GM21825 (cell line): ENCODE measurements around the gene CDH3.

ENCODE experiments used
- ATAC-seq: cut with Tn5 transposase; IDR thresholded peaks from one replicate; pipeline ENCODE4 v1.9.1; 2021; ENCODE audit warnings: mild to moderate bottlenecking, moderate library complexity; ENCODE audit not compliant: unreplicated experiment

CDH3 gene

DNA sequence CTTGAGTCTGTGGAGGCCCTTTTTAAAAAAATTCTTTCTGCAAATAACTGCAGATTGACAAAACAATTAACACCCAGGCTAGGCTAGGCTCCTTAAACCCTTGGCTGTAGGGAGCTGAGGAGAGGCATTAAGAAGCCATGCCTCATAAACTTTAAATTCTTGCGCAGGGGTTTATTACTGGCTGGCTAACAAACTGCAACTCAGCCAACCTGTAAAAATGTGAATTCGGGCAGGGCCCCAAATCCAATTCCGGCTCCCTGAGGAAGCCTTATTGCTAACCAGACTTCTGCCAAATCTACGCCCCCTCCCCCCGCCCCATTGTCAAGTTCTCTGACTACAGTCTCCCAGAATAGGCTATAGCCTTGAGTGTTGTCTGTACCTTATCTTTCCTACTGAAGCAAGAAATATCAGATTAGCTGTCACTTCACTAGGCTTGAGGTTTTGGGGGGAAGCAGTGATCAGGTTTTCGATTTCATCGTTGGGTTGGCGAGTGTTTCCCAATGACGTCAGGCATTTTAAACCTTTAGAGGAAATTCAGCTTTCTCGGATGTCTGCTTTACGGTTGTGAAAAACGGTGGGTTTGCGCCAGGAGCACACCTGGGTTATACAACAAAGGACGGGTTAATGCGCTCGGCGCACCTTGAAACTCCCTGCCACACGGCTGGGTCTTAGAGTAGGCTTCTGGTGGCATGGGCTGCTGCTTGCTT is 2.0 kb downstream of the CDH3 start:
- no peak for ATAC-seq

DNA sequence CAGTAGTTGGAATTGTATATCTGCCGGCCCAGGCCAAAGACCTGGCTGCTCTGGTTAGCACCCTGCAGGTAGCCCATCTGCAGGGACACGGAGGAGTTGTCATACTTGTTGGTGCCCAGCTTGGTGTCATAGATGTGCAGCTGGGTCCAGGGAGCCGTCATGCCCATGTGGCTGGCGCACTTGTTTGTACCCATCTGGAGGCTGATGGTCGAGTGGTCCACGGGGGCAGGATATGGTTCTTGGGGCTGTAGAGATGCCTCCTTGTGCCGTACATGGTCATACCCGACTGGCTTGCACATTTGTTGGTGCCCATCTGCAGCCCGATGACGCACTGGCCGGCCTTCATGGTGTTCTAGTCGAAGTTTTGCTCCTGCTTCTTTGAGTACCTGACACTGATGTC is 6.0 kb downstream of the CDH3 start:
- ATAC-seq = no peak

DNA sequence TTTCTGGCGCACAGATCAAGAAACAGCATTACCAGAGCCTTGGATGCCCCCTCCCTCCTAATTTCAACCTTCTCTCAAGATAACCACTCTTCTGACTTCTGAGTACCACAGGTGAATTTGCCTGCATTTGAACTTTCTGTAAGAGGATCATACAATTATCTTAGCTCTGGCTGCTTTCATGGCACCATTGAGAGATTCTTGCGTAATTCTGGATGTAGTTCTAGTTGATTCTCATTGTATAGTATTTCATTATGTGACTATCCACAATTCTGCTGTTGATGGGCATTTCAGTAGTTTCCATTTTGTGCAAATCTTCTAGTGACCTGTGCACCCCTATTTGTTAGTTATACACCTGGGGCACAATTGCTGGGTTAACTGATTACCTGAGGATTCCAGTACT is 7.5 kb downstream of the CDH3 start:
- no peak for ATAC-seq

DNA sequence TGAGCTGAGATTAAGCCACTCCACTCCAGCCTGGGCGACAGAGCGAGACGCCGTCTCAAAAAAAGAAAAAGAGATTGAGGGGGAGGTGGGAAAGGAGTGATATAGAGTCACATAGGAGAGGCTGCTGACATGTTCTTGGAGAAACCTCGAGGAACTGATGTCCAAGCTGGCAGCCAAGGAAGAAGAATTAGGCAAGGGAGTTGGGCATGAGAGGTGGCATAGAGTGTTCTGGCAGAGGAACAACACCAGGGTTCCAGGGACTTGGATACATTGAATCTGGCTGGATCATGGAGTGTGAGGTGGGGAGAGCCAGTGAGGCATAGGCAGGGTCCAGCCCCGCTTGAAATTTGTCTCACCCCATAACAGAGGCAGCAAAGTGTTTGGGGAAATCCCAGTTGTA is 10.7 kb downstream of the CDH3 start:
- no peak for ATAC-seq

DNA sequence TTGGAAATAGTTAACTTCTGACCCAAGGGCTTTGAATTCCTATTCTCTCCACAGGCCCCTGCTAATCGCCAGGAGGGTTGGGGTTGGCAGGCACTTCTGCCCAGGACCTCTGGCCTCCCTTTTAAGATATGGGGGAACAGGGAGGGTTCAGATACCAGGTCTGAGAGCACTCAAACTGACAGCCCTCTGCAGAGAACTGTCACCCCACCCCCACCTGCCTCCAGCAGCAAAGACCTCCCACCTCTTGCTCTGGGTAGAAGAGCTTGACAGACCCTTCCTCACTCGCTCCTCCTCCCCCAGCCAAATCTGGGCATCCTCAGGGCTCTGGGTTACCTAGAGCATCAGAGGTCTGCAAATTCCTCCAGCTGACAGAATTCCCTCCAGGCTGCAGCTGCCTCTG is 11.6 kb downstream of the CDH3 start:
- no peak for ATAC-seq

DNA sequence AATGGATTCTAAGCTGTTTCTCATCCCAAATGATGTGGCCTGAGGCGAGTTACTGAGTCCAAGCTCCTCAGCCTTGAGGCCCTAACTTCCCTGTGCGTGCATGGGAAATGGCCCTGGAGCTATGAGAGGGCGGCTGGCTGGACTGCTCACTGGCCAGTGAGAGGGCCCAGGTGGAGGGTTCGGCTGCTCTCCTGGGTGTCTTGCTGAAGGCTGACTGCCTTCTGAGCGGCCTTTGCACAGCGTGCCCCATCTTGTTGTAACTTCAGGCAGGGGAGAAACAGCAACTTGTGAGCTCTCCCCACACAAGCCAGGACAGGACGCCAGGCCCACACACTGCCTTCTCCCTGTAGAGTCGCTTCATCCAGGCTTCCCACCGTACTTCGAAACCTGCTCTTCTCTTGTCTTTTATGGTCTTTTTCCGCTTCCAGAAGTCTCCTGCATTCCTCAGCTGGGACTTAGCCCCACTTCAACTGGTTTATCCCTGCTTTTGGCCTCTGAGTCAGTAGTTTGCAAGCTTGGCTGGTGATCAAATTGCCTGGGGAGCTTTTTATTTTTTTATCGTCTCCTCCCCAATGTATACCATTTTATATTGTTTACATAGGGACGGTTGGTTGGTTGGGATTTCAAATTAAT is 13.3 kb downstream of the CDH3 start:
- no peak for ATAC-seq

DNA sequence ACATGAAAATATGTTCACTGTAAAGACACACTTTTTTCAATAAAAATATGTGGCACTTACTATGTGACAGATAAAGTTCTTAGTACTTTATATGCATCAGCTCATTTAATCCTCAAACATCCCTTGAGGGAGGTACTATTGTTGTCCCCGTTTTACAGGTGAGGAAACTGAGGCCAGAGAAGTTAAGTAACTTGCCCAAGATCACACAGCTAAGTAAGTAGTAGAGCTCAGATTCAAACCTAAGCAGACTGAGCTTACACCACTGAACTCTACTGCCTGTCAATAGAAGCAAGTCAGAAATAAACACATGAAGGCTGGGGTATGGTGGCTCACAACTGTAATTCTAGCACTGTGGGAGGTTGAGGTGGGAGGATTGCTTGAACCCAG is 13.9 kb downstream of the CDH3 start:
- no peak for ATAC-seq

DNA sequence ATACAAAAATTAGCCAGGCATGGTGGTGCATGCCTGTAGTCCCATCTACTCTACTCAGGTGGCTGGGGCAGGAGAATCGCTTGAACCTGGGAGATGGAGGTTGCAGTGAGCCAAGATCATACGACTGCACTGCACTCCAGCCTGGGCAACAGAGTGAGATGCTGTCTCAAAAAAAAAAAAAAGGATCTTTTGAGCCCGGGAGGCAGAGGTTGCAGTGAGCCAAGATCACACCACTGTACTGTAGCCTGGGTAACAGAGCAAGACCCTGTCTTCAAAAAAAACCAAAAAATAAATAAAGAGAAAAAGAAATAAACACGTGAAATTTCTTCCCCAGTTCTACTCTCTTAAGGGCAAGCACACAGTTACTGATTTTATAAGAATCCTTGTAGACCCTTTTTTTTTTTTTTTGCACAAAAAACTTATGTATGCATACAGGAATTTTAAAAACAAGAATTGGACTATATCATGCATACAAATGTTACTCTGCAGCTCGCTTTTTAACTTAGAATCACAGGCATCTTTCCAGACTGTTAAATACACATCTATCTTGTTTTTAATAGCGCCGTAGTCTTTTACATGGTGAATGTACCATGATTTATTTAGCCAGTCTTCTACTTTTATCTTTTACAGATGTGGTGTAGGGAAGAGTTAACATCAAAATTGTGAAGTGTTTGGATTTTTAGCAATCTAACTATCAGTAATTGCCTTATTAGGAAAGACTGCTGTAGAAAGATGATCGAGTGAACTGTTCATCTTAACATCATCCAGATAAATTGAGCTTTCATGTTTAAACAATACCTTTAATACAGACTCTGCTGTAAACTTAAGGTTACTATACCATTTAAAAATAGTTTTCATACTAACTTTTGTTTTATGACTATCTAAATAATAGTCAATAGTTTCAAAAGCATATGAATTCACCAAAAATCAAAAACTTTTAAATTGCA is 14.6 kb downstream of the CDH3 start:
- no peak for ATAC-seq

DNA sequence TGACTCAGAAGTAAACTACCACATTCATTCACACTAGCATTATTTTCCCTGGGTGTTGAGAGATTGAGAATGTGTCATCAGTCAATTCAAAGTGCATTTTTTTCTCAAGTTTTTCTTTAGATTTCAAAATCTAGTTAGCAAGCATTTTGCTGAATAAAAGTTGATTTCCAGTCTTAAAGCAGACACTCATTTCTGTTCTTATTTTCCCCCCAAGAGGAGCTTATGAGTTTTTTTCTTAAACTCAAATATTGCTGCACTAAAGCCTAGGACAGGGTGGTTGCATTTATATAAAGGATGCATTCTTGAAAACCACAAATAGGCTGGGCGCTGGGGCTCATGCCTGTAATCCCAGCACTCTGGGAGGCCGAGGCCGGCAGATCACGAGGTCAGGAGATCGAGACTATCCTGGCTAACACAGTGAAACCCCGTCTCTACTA is 15.3 kb downstream of the CDH3 start:
- no peak for ATAC-seq

DNA sequence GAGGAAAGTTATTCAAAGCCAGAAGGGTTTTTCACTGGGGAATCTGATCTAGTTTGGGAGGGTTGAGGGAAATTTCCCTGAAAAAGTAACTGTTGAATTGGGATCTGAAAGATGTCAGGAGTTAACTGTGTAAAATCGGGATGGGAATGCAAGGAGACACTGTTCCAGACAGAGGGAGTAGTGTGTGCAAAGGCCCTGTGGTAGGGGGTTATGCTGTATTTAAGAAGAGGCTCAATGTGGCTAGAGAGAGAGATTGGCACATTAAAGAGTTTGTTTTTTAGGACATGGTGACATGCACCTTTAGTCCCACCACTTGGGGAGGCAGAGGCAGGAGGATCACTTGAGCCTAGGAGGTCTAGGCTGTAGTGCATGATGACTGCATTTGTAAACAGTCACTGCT is 16.9 kb downstream of the CDH3 start:
- no peak for ATAC-seq

DNA sequence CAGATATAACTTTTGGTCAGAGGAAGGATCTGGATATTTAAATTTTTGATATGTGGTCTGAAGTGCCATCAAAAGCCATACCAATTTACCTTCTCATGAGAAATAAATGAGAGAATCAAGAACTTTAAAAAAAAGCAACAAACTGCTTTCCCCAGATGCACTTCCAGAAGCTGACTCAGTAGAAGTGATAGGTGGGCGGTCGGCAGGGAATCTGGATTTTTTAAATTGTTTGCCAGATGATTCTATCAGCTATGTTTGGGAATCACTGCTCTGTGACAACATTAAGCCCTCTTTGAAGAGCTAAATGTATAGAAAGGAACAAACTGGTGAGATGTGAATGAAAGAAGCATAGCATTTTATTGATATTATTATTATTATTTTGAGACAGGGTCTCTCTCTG is 19.2 kb downstream of the CDH3 start:
- ATAC-seq = no peak

DNA sequence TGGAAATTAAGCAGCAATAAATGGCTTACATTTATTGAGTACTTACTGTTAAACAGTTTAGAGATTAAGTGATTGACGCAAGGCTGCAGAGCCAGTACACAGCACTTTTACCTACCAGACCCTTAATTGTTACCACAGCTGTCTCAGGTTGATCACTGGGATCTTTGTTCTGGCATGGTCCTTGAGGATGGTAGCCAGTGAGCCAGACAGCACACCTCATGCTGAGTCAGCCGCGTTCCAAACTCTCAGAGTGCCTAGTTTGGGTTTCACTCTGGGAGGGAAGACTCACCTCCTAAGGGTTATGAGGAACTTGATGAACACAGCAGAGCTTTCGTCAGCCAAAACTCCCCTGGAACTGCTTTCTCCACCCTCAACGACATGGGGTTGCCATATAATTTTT is 20.4 kb downstream of the CDH3 start:
- ATAC-seq = no peak

DNA sequence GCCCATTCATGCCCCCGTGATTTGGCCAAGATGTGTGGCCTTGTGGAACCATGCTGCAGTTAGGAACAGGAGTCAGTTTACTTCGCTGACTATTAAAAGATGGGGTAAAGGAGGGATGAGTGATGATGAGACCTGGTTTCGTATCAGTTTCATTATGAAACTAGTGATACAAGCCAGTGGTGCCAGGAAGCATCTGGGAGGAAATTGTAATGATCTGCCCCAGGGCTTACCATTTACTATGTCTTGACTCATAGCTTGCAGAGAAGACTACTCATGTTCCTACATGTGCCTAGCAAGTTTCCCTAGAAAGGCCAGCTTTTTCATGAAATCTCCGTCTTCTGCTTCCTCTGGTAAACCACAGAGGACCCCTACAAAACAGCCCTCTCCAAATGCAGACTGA is 23.2 kb downstream of the CDH3 start:
- ATAC-seq = no peak

DNA sequence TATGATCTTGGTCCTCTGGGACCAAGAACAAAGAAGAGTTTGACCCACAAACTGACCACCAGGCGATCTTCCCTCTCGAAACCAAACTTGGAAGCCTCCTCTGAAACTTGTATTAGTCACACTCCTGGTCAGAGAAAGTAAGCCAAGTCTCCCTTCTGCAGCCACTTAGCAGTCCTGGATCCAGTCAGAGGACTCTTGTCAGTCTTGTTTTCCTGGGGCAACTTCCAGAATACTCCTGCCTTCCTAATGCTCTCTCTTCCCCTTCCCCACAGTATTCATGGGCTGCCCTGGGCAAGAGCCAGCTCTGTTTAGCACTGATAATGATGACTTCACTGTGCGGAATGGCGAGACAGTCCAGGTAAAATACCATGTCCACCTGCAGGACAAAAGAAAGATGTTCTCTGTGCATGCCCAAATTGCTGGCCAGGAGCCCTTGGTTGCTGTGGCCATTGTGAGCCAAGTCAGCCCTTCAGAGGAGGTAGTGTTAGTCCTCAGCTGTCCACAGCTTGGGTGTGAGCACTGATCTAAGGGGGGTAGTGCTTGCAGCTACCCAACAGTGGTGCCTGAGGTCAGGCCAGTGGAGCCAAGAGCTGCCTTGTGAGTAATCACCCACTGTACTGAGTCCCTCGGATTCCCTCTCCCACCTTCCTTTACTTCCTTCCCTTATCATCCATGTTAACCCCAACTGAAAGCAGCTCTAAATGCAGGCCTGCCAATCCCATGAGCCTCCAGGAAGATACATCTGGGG is 31.2 kb downstream of the CDH3 start:
- no peak for ATAC-seq

DNA sequence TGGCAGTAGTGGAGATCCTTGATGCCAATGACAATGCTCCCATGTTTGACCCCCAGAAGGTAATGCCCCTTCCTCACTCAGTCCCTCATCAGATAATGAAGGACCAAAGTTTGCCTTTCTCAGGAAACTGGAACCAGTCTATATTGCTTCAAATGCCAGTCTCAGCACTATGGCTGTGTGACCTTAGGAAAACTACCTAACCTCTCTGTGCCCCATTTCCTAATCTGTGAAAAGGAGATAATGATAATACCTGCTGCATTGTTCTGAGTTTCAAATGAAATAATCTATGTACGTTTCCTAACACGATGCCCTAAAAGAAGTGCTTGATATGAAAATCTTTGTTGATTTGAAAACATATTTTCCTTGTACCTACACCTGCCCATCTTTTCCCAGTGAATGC is 35.9 kb downstream of the CDH3 start:
- no peak for ATAC-seq

DNA sequence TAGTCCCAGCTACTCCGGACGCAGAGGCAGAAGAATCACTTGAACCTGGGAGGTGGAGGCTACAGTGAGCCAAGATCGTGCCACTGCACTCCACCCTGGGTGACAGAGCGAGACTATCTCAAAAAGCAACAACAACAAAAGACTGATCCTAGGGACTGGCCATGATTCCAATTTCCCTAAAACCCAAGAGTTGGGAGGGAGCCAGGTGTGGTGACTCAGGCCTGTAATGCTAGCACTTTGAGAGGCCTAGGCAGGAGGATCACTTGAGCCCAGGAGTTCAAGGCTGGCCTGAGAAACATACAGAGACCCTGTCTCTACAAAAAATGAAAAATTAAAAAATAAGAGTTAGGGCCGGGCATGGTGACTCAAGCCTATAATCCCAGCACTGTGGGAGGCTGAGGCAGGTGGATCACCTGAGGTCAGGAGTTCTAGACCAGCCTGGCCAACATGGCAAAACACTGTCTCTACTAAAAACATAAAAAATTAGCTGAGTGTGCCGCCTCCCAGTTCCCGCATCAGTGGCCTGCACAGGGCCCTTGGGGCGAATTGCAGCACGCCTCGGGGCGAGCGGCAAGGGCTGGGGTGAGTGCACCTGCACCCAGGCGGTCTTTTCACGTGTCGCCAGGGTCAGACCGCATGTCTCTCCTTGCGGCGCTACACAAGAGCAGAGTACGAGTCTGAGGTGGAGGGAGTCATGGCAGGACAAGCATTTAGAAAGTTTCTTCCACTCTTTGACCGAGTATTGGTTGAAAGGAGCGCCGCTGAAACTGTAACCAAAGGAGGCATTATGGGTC is 40.8 kb downstream of the CDH3 start:
- no peak for ATAC-seq

DNA sequence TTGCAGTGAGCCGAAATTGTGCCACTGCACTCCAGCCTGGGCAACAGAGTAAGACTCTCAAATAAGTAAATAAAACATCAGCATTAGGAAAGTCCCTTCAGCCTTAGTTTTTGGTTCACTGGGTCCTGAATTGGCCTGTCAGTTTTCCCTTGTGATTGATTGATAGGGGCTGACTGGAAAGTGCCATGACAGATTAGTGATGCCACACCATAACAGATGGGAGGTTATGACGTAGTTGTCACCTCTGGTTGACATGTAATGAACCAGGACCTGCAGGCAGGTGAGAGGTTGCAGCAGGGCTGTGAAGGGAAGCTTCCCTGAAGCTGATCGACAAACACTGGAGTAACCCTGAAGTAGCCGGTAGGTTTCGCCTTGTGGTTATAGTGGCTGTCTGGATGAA is 41.8 kb downstream of the CDH3 start:
- ATAC-seq = no peak

DNA sequence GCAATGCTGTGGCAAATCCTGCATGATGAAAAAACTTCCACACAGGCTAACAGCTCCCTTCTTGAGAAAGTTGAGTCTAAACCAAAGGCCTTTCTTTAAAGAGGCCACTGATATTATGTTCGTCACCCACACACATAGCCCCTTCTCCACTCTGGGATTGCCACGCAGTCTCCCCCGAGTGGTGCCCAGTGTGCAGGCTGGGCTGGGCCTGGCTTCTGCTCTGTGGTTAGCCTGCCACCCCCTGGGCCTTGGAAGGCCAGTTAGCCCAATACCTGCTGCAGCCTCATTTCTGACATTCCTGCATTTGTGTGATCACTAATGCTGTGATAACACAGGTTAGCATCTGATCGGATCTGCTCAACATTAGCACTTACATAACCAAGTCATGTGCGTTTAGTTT is 44.8 kb downstream of the CDH3 start:
- no peak for ATAC-seq

DNA sequence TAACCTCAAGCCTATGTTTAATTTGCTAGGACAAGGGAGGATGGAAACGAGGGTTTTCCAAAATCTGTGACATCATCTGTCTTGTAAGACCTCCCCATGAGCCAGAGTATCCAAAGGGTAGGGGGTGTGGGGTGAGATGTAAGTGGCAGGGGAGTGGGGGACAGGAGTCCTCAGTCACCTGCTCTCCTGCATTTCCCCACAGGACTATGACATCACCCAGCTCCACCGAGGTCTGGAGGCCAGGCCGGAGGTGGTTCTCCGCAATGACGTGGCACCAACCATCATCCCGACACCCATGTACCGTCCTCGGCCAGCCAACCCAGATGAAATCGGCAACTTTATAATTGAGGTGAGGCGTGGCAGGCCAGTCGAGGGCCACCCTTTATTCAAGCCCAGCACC is 50.5 kb downstream of the CDH3 start:
- ATAC-seq = no peak

DNA sequence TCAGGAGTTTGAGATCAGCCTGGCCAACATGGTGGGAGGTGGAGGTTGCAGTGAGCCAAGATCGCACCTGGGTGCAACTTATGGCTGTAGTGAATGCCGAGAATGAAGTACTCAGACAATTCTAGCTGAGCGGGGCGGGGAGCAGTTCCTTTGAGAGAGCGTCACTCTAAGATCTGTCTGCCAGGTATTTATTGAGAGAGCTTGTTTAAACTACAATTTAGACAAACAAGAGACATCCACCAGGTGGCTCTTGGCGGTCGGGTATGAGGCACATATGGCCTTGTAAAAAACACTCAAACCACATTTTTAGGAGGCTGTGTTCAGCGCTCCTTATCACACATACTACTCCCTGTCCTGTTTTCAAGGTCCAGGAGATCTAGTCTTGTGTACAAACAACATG is 51.4 kb downstream of the CDH3 start:
- no peak for ATAC-seq
